ENCODE data around the gene OPA1.
"Not testable (repeated sequence)": the region's sequence is repeated elsewhere in the genome, so short reads cannot be mapped to it uniquely, and the experiment has no call there.

The OPA1 gene

DNA sequence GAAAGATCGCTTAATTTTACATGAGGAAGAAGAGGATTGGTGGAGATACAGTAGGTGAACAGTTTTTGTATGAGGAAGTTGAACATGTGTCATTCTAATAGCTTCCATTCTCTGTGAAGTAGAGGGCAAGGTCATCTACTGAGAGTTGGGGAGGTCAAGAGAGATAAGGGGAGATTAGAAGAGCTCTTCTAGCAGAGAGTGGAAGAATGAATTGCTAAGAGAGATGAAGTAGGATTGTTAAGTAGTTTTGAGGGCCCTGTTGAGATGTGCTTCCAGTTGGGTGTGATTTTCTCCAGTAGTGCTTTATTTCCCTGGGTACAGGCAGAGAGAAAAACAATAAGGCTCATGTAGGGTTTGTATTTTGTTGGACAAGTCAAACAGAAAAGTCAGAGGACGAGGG lies 5.2 kb downstream of the OPA1 start:
- Histone ChIP-seq H3K4me3 (replicated peaks; ENCODE audit: low read depth, low read length) (no peak overlapping the region), H3K36me3 (ENCODE audit: control insufficient read depth, insufficient read depth, low read length) (peaks cover 1% of the 10 kb centered on the region; the same call in 1 of the 2 replicates), H3K27me3 (replicated peaks; ENCODE audit: control insufficient read depth, insufficient read depth, low read length) (no peaks in the 10 kb centered on the region)
- DNase-seq (ENCODE audit: extremely low read depth, insufficient read length): no peak
- TF ChIP-seq, protein P1, sequence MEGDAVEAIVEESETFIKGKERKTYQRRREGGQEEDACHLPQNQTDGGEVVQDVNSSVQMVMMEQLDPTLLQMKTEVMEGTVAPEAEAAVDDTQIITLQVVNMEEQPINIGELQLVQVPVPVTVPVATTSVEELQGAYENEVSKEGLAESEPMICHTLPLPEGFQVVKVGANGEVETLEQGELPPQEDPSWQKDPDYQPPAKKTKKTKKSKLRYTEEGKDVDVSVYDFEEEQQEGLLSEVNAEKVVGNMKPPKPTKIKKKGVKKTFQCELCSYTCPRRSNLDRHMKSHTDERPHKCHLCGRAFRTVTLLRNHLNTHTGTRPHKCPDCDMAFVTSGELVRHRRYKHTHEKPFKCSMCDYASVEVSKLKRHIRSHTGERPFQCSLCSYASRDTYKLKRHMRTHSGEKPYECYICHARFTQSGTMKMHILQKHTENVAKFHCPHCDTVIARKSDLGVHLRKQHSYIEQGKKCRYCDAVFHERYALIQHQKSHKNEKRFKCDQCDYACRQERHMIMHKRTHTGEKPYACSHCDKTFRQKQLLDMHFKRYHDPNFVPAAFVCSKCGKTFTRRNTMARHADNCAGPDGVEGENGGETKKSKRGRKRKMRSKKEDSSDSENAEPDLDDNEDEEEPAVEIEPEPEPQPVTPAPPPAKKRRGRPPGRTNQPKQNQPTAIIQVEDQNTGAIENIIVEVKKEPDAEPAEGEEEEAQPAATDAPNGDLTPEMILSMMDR (IDR thresholded peaks at IDR 0.05; ENCODE audit: insufficient read depth, low read length, poor library complexity, severe bottlenecking): no peak

DNA sequence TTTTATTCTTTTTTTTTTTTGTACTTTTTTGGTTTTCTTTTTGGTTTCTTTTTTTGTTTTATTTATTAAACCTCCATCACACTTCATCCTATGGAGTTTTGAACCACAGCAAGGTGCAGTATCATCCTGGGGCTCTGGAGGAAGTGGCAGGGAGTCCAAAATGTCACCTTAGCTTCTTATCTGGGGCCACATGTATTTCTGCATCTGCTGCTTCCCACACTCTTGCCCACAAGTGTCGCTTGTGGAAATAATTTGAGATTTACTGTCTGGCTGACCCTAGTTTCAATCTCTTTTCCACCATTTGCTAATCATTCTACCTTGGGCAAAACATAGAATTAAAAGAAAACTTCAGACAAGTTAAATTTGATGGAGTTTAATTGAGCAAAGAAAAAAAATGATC lies 6.4 kb downstream of the OPA1 start:
- Histone ChIP-seq H3K4me3 (replicated peaks; ENCODE audit: low read depth, low read length) (no peak overlapping the region), H3K27me3 (replicated peaks; ENCODE audit: control insufficient read depth, insufficient read depth, low read length) (no peaks in the 10 kb centered on the region), H3K36me3 (ENCODE audit: control insufficient read depth, insufficient read depth, low read length) (peaks cover 1% of the 10 kb centered on the region; the same call in 1 of the 2 replicates)
- TF ChIP-seq, protein P1 (IDR thresholded peaks at IDR 0.05; ENCODE audit: insufficient read depth, low read length, poor library complexity, severe bottlenecking): no peak
- DNase-seq (ENCODE audit: extremely low read depth, insufficient read length): no peak

GRCh38 chr3:193605876-193606275 lies 12.9 kb downstream of the OPA1 start:
- Histone ChIP-seq H3K4me3 (replicated peaks; ENCODE audit: low read depth, low read length) (no peak overlapping the region), H3K27me3 (replicated peaks; ENCODE audit: control insufficient read depth, insufficient read depth, low read length) (no peaks in the 10 kb centered on the region), H3K36me3 (ENCODE audit: control insufficient read depth, insufficient read depth, low read length) (no peaks in the 10 kb centered on the region)
- TF ChIP-seq, protein P1 (IDR thresholded peaks at IDR 0.05; ENCODE audit: insufficient read depth, low read length, poor library complexity, severe bottlenecking): peak; percentile 84
- DNase-seq (ENCODE audit: extremely low read depth, insufficient read length): no peak

- H3K4me3 ChIP-seq (replicated peaks; ENCODE audit: low read depth, low read length); H3K27me3 ChIP-seq (replicated peaks; ENCODE audit: control insufficient read depth, insufficient read depth, low read length); DNase-seq (ENCODE audit: extremely low read depth, insufficient read length); H3K36me3 ChIP-seq (ENCODE audit: control insufficient read depth, insufficient read depth, low read length): not testable (repeated sequence)
These were observed 13.9 kb downstream of the OPA1 start for GRCh38 chr3:193606892-193607291.

- not testable (repeated sequence) for DNase-seq (ENCODE audit: extremely low read depth, insufficient read length); H3K27me3 ChIP-seq (replicated peaks; ENCODE audit: control insufficient read depth, insufficient read depth, low read length); H3K36me3 ChIP-seq (ENCODE audit: control insufficient read depth, insufficient read depth, low read length); H3K4me3 ChIP-seq (replicated peaks; ENCODE audit: low read depth, low read length)
These were observed 17.5 kb downstream of the OPA1 start for GRCh38 chr3:193610516-193610915.

DNA sequence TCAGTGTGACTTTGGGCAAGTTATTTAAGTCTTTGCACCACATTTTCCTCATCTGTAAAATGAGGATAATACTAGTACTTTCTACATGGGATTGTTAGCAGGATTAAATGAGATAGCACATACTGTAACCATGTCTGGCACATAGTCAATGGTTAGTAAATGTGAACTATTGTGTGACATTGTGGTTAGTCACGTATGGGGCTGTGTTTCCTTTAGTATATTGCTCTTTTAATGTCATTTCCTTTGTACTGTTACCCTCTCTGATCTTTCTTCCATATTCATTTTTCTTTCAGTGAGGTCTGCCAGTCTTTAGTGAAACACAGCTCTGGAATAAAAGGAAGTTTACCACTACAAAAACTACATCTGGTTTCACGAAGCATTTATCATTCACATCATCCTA lies 21.4 kb downstream of the OPA1 start:
- TF ChIP-seq, protein P1 (IDR thresholded peaks at IDR 0.05; ENCODE audit: insufficient read depth, low read length, poor library complexity, severe bottlenecking): no peak
- Histone ChIP-seq H3K4me3 (replicated peaks; ENCODE audit: low read depth, low read length) (no peak overlapping the region), H3K27me3 (replicated peaks; ENCODE audit: control insufficient read depth, insufficient read depth, low read length) (no peaks in the 10 kb centered on the region), H3K36me3 (ENCODE audit: control insufficient read depth, insufficient read depth, low read length) (peaks cover 5% of the 10 kb centered on the region)
- DNase-seq (ENCODE audit: extremely low read depth, insufficient read length): no peak

DNA sequence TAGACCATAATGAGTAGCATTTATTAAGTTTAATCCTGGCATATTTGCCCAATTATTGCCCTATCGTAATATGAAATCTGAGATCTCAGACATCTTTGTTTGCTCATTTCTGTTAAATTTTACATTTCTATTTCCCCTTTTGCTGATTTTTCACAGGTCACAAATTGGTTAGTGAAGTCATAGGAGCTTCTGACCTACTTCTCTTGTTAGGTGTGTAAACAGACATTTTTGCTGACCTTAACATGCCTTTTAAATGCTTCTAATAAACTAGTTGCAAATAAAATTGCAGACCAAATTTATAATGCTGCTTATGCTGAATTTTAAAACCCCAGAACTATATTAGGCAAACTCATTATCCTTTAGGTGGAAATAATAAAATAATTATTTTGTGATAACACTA lies 24.6 kb downstream of the OPA1 start:
- TF ChIP-seq, protein P1 (IDR thresholded peaks at IDR 0.05; ENCODE audit: insufficient read depth, low read length, poor library complexity, severe bottlenecking): no peak
- Histone ChIP-seq H3K4me3 (replicated peaks; ENCODE audit: low read depth, low read length) (no peak overlapping the region), H3K27me3 (replicated peaks; ENCODE audit: control insufficient read depth, insufficient read depth, low read length) (no peaks in the 10 kb centered on the region), H3K36me3 (ENCODE audit: control insufficient read depth, insufficient read depth, low read length) (peaks cover 5% of the 10 kb centered on the region)
- no peak for DNase-seq (ENCODE audit: extremely low read depth, insufficient read length)

Measured in GM06990 (cell line).